Measurements from ENCODE around the gene ADRB1.

- no peak for TF ChIP-seq CTCF (IDR thresholded peaks at IDR 0.05)
- no peak for TF ChIP-seq EP300 (IDR thresholded peaks at IDR 0.05)
Measured at GRCh38 chr10:114075093-114075492, 31.4 kb downstream of the ADRB1 start.
